HCT116 (cell line): ENCODE measurements around the gene AMTN. TPM values are rescaled to one million over a fixed set of nuclear protein-coding genes. Genes with fewer than 3 reads are reported as not detected.

Source experiments
- ATAC-seq: fragments of 200-7000 bp; cut with Tn5 transposase; 2 replicates; pipeline ENCODE4 v1.9.1; 2020; ENCODE audit warnings: mild to moderate bottlenecking, moderate library complexity
- BruUV-seq: library from RNA; stranded (reverse); fragments of 400-500 nt; replicated peaks from 2 replicates; lab custom pipeline; 2021; lab: Mats Ljungman, UMichigan
- CTCF ChIA-PET: fragments of 300-600 bp; sonication (Branson Sonifier 250); formaldehyde crosslinking; loops from one replicate; lab custom pipeline; 2021; ENCODE audit warnings: antibody characterized with exemption; lab: Charles Lee
- POLR2A ChIA-PET: fragments of 300-600, 350-600 bp; sonication (Branson Sonifier 250); formaldehyde crosslinking; loops from one replicate; lab custom pipeline; 2021; ENCODE audit warnings: antibody characterized with exemption; lab: Charles Lee
- RAD21 ChIA-PET, 2 experiments: fragments of 300-600 bp; sonication (Branson Sonifier 250); formaldehyde crosslinking; loops; one replicate each; lab custom pipeline; 2023; ENCODE audit warnings: low total read pairs in 2 of 2; ENCODE audit not compliant: uncharacterized antibody in 2 of 2, unreplicated experiment in 2 of 2, low non-redundant PET in 1 of 2; lab: Charles Lee
- DNase-seq: peaks from one replicate; pipeline ENCODE4 v3.0.0-alpha.2; 2010; ENCODE audit warnings: low read depth, low spot score
- H2AFZ ChIP-seq: fragments of 200-600 bp; shearing (Covaris generic), sonication (generic); 2 replicates; pipeline ENCODE4 v1.6.1; 2017; ENCODE audit warnings: low read depth, mixed run types, mixed read lengths, antibody characterized with exemption, low read length; ENCODE audit not compliant: poor library complexity, severe bottlenecking
- H3K27ac ChIP-seq: 2 replicates; pipeline ENCODE4 v1.5.1; 2012; ENCODE audit warnings: low read depth, low read length
- H3K27me3 ChIP-seq: fragments of 200-600 bp; sonication (generic); 2 replicates; pipeline ENCODE4 v1.6.1; 2016; ENCODE audit warnings: mixed run types, low read length, mixed read lengths; ENCODE audit not compliant: insufficient read depth
- H3K36me3 ChIP-seq, 2 experiments: fragments of 200-500 bp in 1 of 2; fragments of 200-600 bp in 1 of 2; sonication (Bioruptor generic) in 1 of 2; sonication (generic) in 1 of 2; 2 replicates each; pipeline versions ENCODE4 v1.5.1 to v1.6.1; 2014 to 2016; ENCODE audit warnings: low read length in 2 of 2, inconsistent platforms in 1 of 2, mixed read lengths in 1 of 2, mixed run types in 1 of 2; ENCODE audit not compliant: insufficient read depth in 2 of 2, control insufficient read depth in 1 of 2
- H3K4me1 ChIP-seq, 2 experiments: fragments of 200-600 bp in 1 of 2; sonication (generic) in 1 of 2; 2 replicates each; pipeline versions ENCODE4 v1.5.1 to v1.6.1; 2012 to 2017; ENCODE audit warnings: low read length in 2 of 2, inconsistent platforms in 1 of 2, mild to moderate bottlenecking in 1 of 2, mixed read lengths in 1 of 2, mixed run types in 1 of 2, moderate library complexity in 1 of 2; ENCODE audit not compliant: insufficient read depth in 2 of 2, control insufficient read depth in 1 of 2
- H3K4me2 ChIP-seq: fragments of 200-600 bp; sonication (generic); 2 replicates; pipeline ENCODE4 v1.6.1; 2017; ENCODE audit warnings: mixed run types, low read length, mixed read lengths
- H3K4me3 ChIP-seq, 2 experiments: fragments of 200-600 bp in 1 of 2; sonication (generic) in 1 of 2; replicated peaks in 1 of 2; 2 replicates each; pipeline ENCODE4 v1.5.1; 2011 to 2016; ENCODE audit warnings: low read length in 2 of 2, control low read depth in 1 of 2, low read depth in 1 of 2, mild to moderate bottlenecking in 1 of 2, mixed read lengths in 1 of 2, mixed run types in 1 of 2
- H3K79me2 ChIP-seq: fragments of 200-600 bp; sonication (generic); 2 replicates; pipeline ENCODE4 v1.6.1; 2017; ENCODE audit warnings: mild to moderate bottlenecking, mixed run types, low read length, moderate library complexity, mixed read lengths; ENCODE audit not compliant: insufficient read depth
- H3K9ac ChIP-seq: fragments of 200-600 bp; sonication (generic); 2 replicates; pipeline ENCODE4 v1.6.1; 2016; ENCODE audit warnings: low read length, mixed read lengths
- H3K9me2 ChIP-seq: fragments of 200-600 bp; sonication (generic), shearing (Covaris generic); 2 replicates; pipeline ENCODE4 v1.6.1; 2017; ENCODE audit warnings: mixed run types, mild to moderate bottlenecking, moderate library complexity; ENCODE audit not compliant: insufficient read depth
- H3K9me3 ChIP-seq, 2 experiments: fragments of 200-500 bp in 1 of 2; fragments of 200-600 bp in 1 of 2; sonication (Bioruptor generic) in 1 of 2; sonication (generic) in 1 of 2; 2 replicates each; pipeline ENCODE4 v1.6.1; 2014 to 2017; ENCODE audit warnings: low read length in 2 of 2, mixed read lengths in 2 of 2, inconsistent platforms in 1 of 2, low read depth in 1 of 2, mild to moderate bottlenecking in 1 of 2, mixed run types in 1 of 2, moderate library complexity in 1 of 2; ENCODE audit not compliant: control insufficient read depth in 1 of 2, insufficient read depth in 1 of 2
- H4K20me1 ChIP-seq: fragments of 200-600 bp; sonication (generic), shearing (Covaris generic); 2 replicates; pipeline ENCODE4 v1.6.1; 2017; ENCODE audit warnings: mixed run types, mild to moderate bottlenecking, moderate library complexity; ENCODE audit not compliant: insufficient read depth
- CBX3 ChIP-seq: IDR thresholded peaks from 2 replicates; pipeline ENCODE4 v1.6.1; 2012; ENCODE audit warnings: low read depth
- EZH2 ChIP-seq: fragments of 200-600 bp; sonication (generic); IDR thresholded peaks from 2 replicates; pipeline ENCODE4 v1.6.1; 2017; ENCODE audit warnings: antibody characterized with exemption, mixed run types
- JUND ChIP-seq: IDR thresholded peaks from 2 replicates; pipeline ENCODE4 v1.6.1; 2012
- MAX ChIP-seq: IDR thresholded peaks from 2 replicates; pipeline ENCODE4 v1.6.1; 2012
- RAD21 ChIP-seq: IDR thresholded peaks from 2 replicates; pipeline ENCODE4 v1.6.1; 2012; ENCODE audit warnings: low read depth, mild to moderate bottlenecking
- REST ChIP-seq: IDR thresholded peaks from 2 replicates; pipeline ENCODE4 v1.6.1; 2012; ENCODE audit warnings: low read depth
- SP1 ChIP-seq: IDR thresholded peaks from 2 replicates; pipeline ENCODE4 v1.6.1; 2012; ENCODE audit warnings: low read depth
- TCF7L2 ChIP-seq: IDR thresholded peaks from 2 replicates; pipeline ENCODE4 v1.7.0; 2011; ENCODE audit warnings: borderline replicate concordance, inconsistent platforms; ENCODE audit not compliant: insufficient read depth, insufficient read length; ENCODE audit errors: extremely low read depth
- intact Hi-C: fragments of 100-400 bp; cut with micrococcal nuclease; formaldehyde crosslinking; loops from 2 replicates; pipeline ENCODE4 v1.10.0; 2022
- total RNA-seq: library from RNA; stranded (reverse); gene quantifications from one replicate; pipeline ENCODE4 v1.2.1, GENCODE V29; 2021; ENCODE audit not compliant: unreplicated experiment

Gene AMTN
- total RNA-seq, 1 experiment from 2014 or later: not detected

- Histone ChIP-seq H3K9me3 (no peaks in the 10 kb centered on the region), H3K9me2 (no peaks in the 10 kb centered on the region), H3K36me3 (no peaks in the 10 kb centered on the region), H3K4me3 (no peak overlapping the region), H3K9ac (no peak overlapping the region), H3K4me1 (peaks cover 7 to 10% of the 10 kb centered on the region in 2 experiments; a peak in 3 of 4 replicates), H3K27ac (no peak overlapping the region), H3K4me2 (peak overlapping the region; percentile 55), H2AFZ (peak overlapping the region; percentile 79), H4K20me1 (no peaks in the 10 kb centered on the region), H3K27me3 (no peaks in the 10 kb centered on the region), H3K79me2 (no peaks in the 10 kb centered on the region)
- DNase-seq: no peak
- POLR2A ChIA-PET: no interaction called here
- RAD21 ChIA-PET: no interaction called here
- TF ChIP-seq EZH2 (no peak), REST (no peak), RAD21 (no peak), SP1 (peak; percentile 18; the same call in 1 of the 2 replicates), CBX3 (no peak), JUND (peak; percentile 28; the same call in 1 of the 2 replicates), MAX (no peak), TCF7L2 (peak; percentile 83)
- CTCF ChIA-PET: no interaction called here
- intact Hi-C loops: no loop called here
- no TSS peak for BruUV-seq
- peak; percentile 69 for ATAC-seq
These were observed 59.0 kb downstream of the AMTN start for GRCh38 chr4:70577220-70577927.
